Upper lobe of left lung (tissue), 6 donors: Measurements from ENCODE around the gene EFHC2. TPM values are rescaled to one million over a fixed set of nuclear protein-coding genes. Genes with fewer than 3 reads are reported as not detected.
"Not testable (repeated sequence)": the region's sequence is repeated elsewhere in the genome, so short reads cannot be mapped to it uniquely, and the experiment has no call there.

Experiments
- ATAC-seq, 2 donors: fragments of 200-7000 bp; cut with Tn5 transposase; one replicate each; pipeline ENCODE4 v1.9.1; 2022; ENCODE audit warnings: mild to moderate bottlenecking in 2 of 2, moderate library complexity in 2 of 2; ENCODE audit not compliant: low FRiP score in 2 of 2
- DNase-seq, 2 donors: peaks; one replicate each; pipeline ENCODE4 v3.0.0-alpha.2; 2019 to 2020
- H3K27ac ChIP-seq, 4 donors: fragments of 200-600 bp; sonication (generic); one replicate each; pipeline ENCODE4 v1.5.1; 2016 to 2019
- H3K27me3 ChIP-seq, 4 donors: fragments of 200-600 bp; sonication (generic); one replicate each; pipeline ENCODE4 v1.5.1; 2017 to 2019
- H3K36me3 ChIP-seq, 4 donors: fragments of 200-600 bp; sonication (generic); one replicate each; pipeline ENCODE4 v1.5.1; 2016 to 2019
- H3K4me1 ChIP-seq, 4 donors: fragments of 200-600 bp; sonication (generic); one replicate each; pipeline ENCODE4 v1.5.1; 2018 to 2019
- H3K4me3 ChIP-seq, 4 donors: fragments of 200-600 bp; sonication (generic); one replicate each; pipeline ENCODE4 v1.5.1; 2017 to 2019; ENCODE audit warnings: mild to moderate bottlenecking in 2 of 4, moderate library complexity in 1 of 4
- H3K9me3 ChIP-seq, 4 donors: fragments of 200-600 bp; sonication (generic); one replicate each; pipeline ENCODE4 v1.5.1; 2018 to 2019
- EP300 ChIP-seq, 4 donors: sonication (generic); formaldehyde crosslinking; IDR thresholded peaks; one replicate each; pipeline ENCODE4 v1.5.1; 2017; ENCODE audit warnings: antibody characterized with exemption in 4 of 4, control low read depth in 2 of 4
- POLR2A ChIP-seq, 4 donors: fragments of 450-650 bp; IDR thresholded peaks; one replicate each; pipeline ENCODE4 v1.5.1; 2016 to 2017; ENCODE audit warnings: antibody characterized with exemption in 4 of 4, mild to moderate bottlenecking in 2 of 4
- POLR2AphosphoS5 ChIP-seq, 2 donors: sonication (generic); formaldehyde crosslinking; IDR thresholded peaks; one replicate each; pipeline ENCODE4 v1.5.1; 2017; ENCODE audit warnings: antibody characterized with exemption in 2 of 2
- WGBS, 2 donors: methylation state at CpG; one replicate each; pipeline ENCODE4 v1.1.5; 2017 to 2018; 5-methylcytosine and 5-hydroxymethylcytosine counted together
- total RNA-seq, 6 donors: library from RNA; depleted of rRNA in 4 of 6; stranded (reverse); fragments of >200 nt in 4 of 6; gene quantifications; one replicate each; pipeline versions ENCODE4 v1.1.0 to v1.2.1, GENCODE V29; 2016 to 2021
- TF ChIP-seq, protein P1 (sequence below), 6 experiments: fragments of 450-650 bp in 4 of 6; fragments of 200-600 bp in 2 of 6; sonication (generic) in 2 of 6; IDR thresholded peaks; one replicate each; pipeline ENCODE4 v1.5.1; 2016 to 2019; ENCODE audit warnings: antibody characterized with exemption in 6 of 6
- donor health status: DM: no; HTN: no; CAD: no; lungs with moderate emphysema.
- donor health status: DM: no; HTN: yes; CAD: no; lungs with severe emphysema.

Gene EFHC2
- total RNA-seq, 6 donors from 2014 or later: 0.31 to 13.0 (median 1.8) TPM

DNA sequence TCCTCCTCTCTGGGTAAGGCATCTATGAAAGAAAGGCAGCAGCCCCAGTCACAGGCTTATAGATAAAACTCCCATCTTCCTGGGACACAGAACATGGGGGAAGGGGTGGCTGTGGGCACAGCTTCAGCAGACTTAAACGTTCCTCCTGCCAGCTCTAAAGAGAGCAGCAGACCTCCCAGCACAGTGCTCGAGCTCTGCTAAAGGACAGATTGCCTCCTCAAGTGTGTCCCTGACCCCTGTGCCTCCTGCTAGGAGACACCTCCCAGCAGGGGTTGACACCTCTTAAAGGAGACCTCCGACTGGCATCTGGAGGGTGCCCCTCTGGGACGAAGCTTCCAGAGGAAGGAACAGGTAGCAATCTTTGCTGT, 89.9 kb downstream of the EFHC2 start:
- Histone ChIP-seq H3K9me3 (no peaks in the 10 kb centered on the region), H3K27me3 (no peaks in the 10 kb centered on the region), H3K27ac (peak overlapping the region in 3 of 4 donors; percentile 39 to 60 (median 59)), H3K4me1 (peaks cover 3 to 12% (median 4%) of the 10 kb centered on the region in 4 donors), H3K4me3 (peak overlapping the region in 2 of 4 donors; percentile 19 to 33), H3K36me3 (no peaks in the 10 kb centered on the region)
- no peak for DNase-seq
- ATAC-seq: no peak
- no peak for TF ChIP-seq EP300 (IDR thresholded peaks at IDR 0.05)
- TF ChIP-seq POLR2AphosphoS5 (IDR thresholded peaks at IDR 0.05): no peak
- TF ChIP-seq POLR2A (IDR thresholded peaks at IDR 0.05): no peak
- TF ChIP-seq, protein P1, sequence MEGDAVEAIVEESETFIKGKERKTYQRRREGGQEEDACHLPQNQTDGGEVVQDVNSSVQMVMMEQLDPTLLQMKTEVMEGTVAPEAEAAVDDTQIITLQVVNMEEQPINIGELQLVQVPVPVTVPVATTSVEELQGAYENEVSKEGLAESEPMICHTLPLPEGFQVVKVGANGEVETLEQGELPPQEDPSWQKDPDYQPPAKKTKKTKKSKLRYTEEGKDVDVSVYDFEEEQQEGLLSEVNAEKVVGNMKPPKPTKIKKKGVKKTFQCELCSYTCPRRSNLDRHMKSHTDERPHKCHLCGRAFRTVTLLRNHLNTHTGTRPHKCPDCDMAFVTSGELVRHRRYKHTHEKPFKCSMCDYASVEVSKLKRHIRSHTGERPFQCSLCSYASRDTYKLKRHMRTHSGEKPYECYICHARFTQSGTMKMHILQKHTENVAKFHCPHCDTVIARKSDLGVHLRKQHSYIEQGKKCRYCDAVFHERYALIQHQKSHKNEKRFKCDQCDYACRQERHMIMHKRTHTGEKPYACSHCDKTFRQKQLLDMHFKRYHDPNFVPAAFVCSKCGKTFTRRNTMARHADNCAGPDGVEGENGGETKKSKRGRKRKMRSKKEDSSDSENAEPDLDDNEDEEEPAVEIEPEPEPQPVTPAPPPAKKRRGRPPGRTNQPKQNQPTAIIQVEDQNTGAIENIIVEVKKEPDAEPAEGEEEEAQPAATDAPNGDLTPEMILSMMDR (IDR thresholded peaks at IDR 0.05): no peak
- WGBS, 2 donors: 44 to 60% methylated on average over 1 to 4 of the region's 4 CpGs

DNA sequence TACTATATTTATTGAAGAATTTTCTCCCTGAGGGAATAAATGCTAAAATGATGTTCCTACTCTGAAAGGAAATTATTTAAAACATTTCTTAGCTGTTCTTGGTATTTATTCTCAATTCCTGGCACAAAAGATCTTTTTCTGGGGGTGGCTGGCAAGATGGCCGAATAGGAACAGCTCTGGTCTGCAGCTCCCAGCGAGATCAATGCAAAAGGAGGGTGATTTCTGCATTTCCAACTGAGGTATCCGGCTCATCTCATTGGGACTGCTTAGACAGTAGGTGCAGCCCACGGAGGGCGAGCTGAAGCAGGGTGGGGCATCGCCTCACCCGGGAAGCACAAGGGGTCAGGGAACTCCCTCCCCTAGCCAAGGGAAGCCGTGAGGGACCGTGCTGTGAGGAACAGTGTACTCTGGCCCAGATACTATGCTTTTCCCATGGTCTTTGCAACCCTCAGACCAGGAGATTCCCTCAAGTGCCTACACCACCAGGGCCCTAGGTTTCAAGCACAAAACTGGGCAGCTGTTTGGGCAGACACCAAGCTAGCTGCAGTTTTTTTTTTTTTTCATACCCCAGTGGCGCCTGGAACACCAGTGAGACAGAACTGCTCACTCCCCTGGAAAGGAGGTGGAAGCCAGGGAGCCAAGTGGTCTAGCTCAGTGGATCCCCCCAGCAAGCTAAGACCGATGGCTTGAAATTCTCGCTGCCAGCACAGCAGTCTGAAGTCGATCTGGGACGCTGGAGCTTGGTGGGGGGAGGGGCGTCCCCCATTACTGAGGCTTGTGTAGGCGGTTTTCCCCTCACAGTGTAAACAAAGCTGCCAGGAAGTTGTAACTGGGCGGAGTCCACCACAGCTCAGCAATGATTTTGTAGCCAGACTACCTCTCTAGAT, 90.5 kb downstream of the EFHC2 start:
- Histone ChIP-seq H3K4me3 (peak overlapping the region in 3 of 4 donors; percentile 5 to 33 (median 19)), H3K4me1 (peaks cover 3 to 12% (median 4%) of the 10 kb centered on the region in 4 donors), H3K27ac (peak overlapping the region in 3 of 4 donors; percentile 39 to 60 (median 59))
- DNase-seq: peak; percentile 8 to 61
- 36 to 38% methylated on average over 7 to 17 of the region's 17 CpGs for WGBS, 2 donors
- not testable (repeated sequence) for H3K36me3 ChIP-seq, H3K27me3 ChIP-seq, H3K9me3 ChIP-seq, ATAC-seq

DNA sequence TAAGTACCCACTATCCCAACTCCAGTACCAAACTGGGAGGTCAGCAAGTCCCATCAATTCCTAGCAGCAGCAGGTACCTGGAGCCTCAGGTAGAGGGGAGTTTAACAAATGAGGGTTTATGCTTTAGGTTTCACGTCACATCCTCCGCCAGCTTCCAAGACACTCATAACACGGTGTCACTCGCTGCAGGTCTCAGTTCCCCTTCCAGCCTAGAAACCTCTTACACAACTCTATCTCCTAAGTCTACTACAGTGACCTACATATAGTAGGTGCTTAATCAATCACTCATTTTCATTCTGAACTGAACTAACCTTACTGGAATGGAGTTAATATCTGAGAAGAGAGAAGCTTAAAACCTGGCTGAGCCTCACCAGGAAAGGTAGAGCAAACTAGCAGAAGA, 96.0 kb downstream of the EFHC2 start:
- no peak for ATAC-seq
- Histone ChIP-seq H3K9me3 (no peaks in the 10 kb centered on the region), H3K36me3 (no peaks in the 10 kb centered on the region), H3K4me3 (no peak overlapping the region), H3K27ac (no peak overlapping the region), H3K27me3 (no peaks in the 10 kb centered on the region), H3K4me1 (no peaks in the 10 kb centered on the region)
- DNase-seq: no peak
- no peak for TF ChIP-seq EP300 (IDR thresholded peaks at IDR 0.05)
- TF ChIP-seq, protein P1 (IDR thresholded peaks at IDR 0.05): no peak
- TF ChIP-seq POLR2A (IDR thresholded peaks at IDR 0.05): no peak
- TF ChIP-seq POLR2AphosphoS5 (IDR thresholded peaks at IDR 0.05): no peak
- 84 to 94% methylated on average over 4 of the region's 4 CpGs for WGBS, 2 donors

DNA sequence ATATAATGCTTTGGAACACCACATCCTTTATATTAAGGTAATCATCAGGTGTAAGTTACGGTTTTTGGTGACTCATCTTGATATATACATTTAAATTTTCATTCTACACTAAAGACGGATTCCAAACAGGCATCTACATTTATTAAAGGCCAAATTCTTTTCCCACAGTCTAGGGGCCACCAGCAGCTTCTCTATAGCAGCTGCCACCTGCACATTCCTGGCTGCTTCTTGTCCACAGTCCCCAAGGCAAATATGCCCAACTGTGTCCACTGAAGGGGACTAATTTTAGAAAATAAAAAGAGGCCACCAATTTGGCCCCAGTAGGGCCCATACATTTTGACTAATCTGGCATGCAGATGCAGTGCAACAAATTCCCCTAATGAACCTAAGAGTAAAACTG, 96.6 kb downstream of the EFHC2 start:
- Histone ChIP-seq H3K36me3 (no peaks in the 10 kb centered on the region), H3K4me1 (no peaks in the 10 kb centered on the region), H3K9me3 (no peaks in the 10 kb centered on the region), H3K27me3 (no peaks in the 10 kb centered on the region), H3K4me3 (no peak overlapping the region), H3K27ac (no peak overlapping the region)
- ATAC-seq (no peak), DNase-seq (no peak)
- TF ChIP-seq EP300 (IDR thresholded peaks at IDR 0.05) (no peak), POLR2AphosphoS5 (IDR thresholded peaks at IDR 0.05) (no peak), POLR2A (IDR thresholded peaks at IDR 0.05) (no peak)
- TF ChIP-seq, protein P1 (IDR thresholded peaks at IDR 0.05): no peak
- WGBS, 2 donors: 78 to 91% methylated on average over 2 of the region's 2 CpGs

DNA sequence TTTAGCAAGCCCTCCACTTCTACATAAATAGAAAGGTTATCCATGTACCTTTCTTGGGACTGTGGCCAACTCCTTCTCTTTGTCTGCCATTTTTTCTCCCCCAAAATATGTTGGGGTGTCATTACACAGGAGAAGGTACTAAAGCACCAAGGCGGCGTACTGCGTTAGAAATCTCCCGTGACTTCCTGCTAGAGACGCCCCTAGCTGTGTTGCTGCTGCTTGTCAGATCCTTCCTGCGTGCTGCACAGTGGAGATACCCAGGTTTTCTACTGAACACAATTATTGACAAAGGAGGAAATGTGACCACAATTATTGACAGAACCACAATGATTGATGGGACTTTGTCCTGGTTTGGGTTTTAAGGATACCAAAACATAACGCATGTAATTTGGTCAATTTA, 97.7 kb downstream of the EFHC2 start:
- 73 to 79% methylated on average over 2 to 7 of the region's 7 CpGs for WGBS, 2 donors
- Histone ChIP-seq H3K4me3 (no peak overlapping the region), H3K27me3 (no peaks in the 10 kb centered on the region), H3K36me3 (no peaks in the 10 kb centered on the region), H3K9me3 (no peaks in the 10 kb centered on the region), H3K4me1 (no peaks in the 10 kb centered on the region), H3K27ac (no peak overlapping the region)
- no peak for ATAC-seq
- TF ChIP-seq EP300 (IDR thresholded peaks at IDR 0.05) (no peak), POLR2AphosphoS5 (IDR thresholded peaks at IDR 0.05) (no peak), POLR2A (IDR thresholded peaks at IDR 0.05) (no peak)
- TF ChIP-seq, protein P1 (IDR thresholded peaks at IDR 0.05): no peak
- no peak for DNase-seq
